ENCODE data around the gene NIPAL3. TPM values are rescaled to one million over a fixed set of nuclear protein-coding genes. Genes with fewer than 3 reads are reported as not detected.

NIPAL3 gene
- total RNA-seq, 1 experiment from 2014 or later = 55.8 TPM

DNA sequence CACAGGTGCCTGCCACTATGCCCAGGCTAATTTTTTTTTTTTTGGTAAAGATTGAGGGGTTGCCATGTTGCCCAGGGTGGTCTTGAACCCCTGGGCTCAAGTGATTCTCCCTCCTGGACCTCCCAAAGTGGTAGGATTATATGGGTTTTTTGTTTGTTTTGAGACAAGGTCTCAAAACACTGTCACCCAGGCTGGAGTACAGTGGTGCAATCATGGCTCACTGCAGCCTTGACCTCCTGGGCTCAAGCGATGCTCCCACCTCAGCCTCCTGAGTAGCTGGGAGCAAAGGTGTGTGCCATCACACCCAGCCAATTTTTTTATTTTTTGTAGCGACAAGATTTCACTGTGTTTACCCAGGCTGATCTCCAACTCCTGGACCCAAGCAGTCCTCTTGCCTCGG is 78.2 kb downstream of the NIPAL3 start:
- Mint-ChIP-seq H3K36me3 (ENCODE audit: insufficient read depth, unreplicated experiment) (no peaks in the 10 kb centered on the region), H3K9me3 (ENCODE audit: unreplicated experiment) (no peaks in the 10 kb centered on the region), H3K4me1 (ENCODE audit: insufficient read depth, unreplicated experiment) (peaks cover 5% of the 10 kb centered on the region), H3K27ac (ENCODE audit: low read depth, unreplicated experiment) (no peak overlapping the region), H3K27me3 (ENCODE audit: insufficient read depth, unreplicated experiment) (peaks cover 11% of the 10 kb centered on the region), H3K4me3 (ENCODE audit: unreplicated experiment) (no peak overlapping the region)
- TF ChIP-seq, protein P1, sequence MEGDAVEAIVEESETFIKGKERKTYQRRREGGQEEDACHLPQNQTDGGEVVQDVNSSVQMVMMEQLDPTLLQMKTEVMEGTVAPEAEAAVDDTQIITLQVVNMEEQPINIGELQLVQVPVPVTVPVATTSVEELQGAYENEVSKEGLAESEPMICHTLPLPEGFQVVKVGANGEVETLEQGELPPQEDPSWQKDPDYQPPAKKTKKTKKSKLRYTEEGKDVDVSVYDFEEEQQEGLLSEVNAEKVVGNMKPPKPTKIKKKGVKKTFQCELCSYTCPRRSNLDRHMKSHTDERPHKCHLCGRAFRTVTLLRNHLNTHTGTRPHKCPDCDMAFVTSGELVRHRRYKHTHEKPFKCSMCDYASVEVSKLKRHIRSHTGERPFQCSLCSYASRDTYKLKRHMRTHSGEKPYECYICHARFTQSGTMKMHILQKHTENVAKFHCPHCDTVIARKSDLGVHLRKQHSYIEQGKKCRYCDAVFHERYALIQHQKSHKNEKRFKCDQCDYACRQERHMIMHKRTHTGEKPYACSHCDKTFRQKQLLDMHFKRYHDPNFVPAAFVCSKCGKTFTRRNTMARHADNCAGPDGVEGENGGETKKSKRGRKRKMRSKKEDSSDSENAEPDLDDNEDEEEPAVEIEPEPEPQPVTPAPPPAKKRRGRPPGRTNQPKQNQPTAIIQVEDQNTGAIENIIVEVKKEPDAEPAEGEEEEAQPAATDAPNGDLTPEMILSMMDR (IDR thresholded peaks at IDR 0.05; ENCODE audit: unreplicated experiment) = no peak
- ChIA-PET CTCF (interaction anchor here (0.6 kb wide), 1 partner anchor 47 kb away, joined by 3 read pairs; no protein-coding TSS in a partner anchor), POLR2A (interaction anchor here (0.6 to 1.1 kb wide), 2 partner anchors 8 to 18 kb away, joined by 3 read pairs; no protein-coding TSS in a partner anchor)
- intact Hi-C loops (cut with micrococcal nuclease) = no loop called here
- BruUV-seq (replicated peaks) = no TSS peak
- no peak for DNase-seq (ENCODE audit: unreplicated experiment)

DNA sequence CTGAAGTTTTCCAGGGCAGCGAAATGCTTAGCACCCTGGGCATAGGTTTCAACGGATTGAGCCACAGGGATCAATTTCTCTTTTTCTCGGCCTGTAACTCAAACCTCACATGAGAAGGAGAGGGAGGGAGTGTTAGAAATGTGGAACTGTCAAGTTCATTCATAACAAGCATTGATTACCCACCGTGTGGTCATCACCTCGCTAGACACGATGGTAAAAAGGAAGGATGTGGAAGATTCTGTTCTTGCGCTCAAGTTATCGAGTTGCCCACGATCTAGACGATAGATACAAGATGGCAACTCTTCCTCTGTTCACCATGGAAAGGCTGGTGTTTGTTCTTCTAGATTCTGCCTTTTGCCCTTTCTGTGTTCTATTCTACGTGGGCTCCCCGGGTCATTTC is 83.0 kb downstream of the NIPAL3 start:
- TF ChIP-seq, protein P1 (IDR thresholded peaks at IDR 0.05; ENCODE audit: unreplicated experiment) = no peak
- no TSS peak for BruUV-seq (replicated peaks)
- peaks cover 6% of the 10 kb centered on the region for H3K4me1 Mint-ChIP-seq (ENCODE audit: insufficient read depth, unreplicated experiment)
- H3K4me3 Mint-ChIP-seq (ENCODE audit: unreplicated experiment) = no peak overlapping the region
- CTCF ChIA-PET = no interaction called here
- POLR2A ChIA-PET = no interaction called here
- no peaks in the 10 kb centered on the region for H3K27me3 Mint-ChIP-seq (ENCODE audit: insufficient read depth, unreplicated experiment)
- no peak for DNase-seq (ENCODE audit: unreplicated experiment)
- H3K36me3 Mint-ChIP-seq (ENCODE audit: insufficient read depth, unreplicated experiment) = peaks cover 7% of the 10 kb centered on the region
- H3K27ac Mint-ChIP-seq (ENCODE audit: low read depth, unreplicated experiment) = no peak overlapping the region
- H3K9me3 Mint-ChIP-seq (ENCODE audit: unreplicated experiment) = no peaks in the 10 kb centered on the region
- intact Hi-C loops (cut with micrococcal nuclease) = no loop called here

DNA sequence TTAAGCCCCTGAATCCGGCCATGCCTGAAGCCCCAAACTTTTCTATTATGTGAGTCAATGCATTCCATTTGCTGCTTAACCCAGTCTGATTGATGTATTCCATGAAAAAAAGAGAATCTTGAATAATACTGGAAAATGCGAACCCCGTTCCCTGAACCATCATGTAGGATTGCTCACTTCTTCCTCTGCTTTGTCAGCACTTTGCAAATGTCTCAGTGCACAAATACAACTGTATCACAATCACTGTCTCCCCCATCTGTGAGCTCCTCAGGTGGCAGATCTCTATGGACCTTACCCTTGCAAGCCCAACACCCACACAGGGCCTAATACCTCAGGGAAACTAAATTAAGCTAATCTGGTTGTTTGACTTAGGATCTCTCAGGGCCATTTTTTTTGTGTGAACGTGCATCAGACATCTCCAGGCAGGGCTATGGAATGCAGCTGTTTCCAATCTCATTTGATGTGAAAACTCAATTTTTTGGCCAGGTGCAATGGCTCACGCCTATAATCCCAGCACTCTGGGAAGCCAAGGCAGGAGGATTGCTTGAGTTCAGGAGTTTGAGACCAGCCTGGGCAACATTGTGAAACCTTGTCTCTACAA is 84.9 kb downstream of the NIPAL3 start:
- no peak overlapping the region for H3K4me3 Mint-ChIP-seq (ENCODE audit: unreplicated experiment)
- H3K9me3 Mint-ChIP-seq (ENCODE audit: unreplicated experiment) = no peaks in the 10 kb centered on the region
- CTCF ChIA-PET = interaction anchor here (0.6 to 1.0 kb wide), 3 partner anchors 9 to 109 kb away, joined by 3 to 5 read pairs (median 4); no protein-coding TSS in a partner anchor
- H3K27ac Mint-ChIP-seq (ENCODE audit: low read depth, unreplicated experiment) = no peak overlapping the region
- peaks cover 7% of the 10 kb centered on the region for H3K36me3 Mint-ChIP-seq (ENCODE audit: insufficient read depth, unreplicated experiment)
- TF ChIP-seq, protein P1 (IDR thresholded peaks at IDR 0.05; ENCODE audit: unreplicated experiment) = no peak
- DNase-seq (ENCODE audit: unreplicated experiment) = no peak
- BruUV-seq (replicated peaks) = no TSS peak
- peaks cover 11% of the 10 kb centered on the region for H3K4me1 Mint-ChIP-seq (ENCODE audit: insufficient read depth, unreplicated experiment)
- no peaks in the 10 kb centered on the region for H3K27me3 Mint-ChIP-seq (ENCODE audit: insufficient read depth, unreplicated experiment)
- POLR2A ChIA-PET = interaction anchor here (0.7 to 1.6 kb wide), 2 partner anchors 10 to 148 kb away, joined by 3 read pairs; no protein-coding TSS in a partner anchor
- intact Hi-C loops (cut with micrococcal nuclease) = loop anchor here (5.0 kb wide), 1 partner anchor 83 kb away; the partner anchor contains the start of gene NIPAL3

DNA sequence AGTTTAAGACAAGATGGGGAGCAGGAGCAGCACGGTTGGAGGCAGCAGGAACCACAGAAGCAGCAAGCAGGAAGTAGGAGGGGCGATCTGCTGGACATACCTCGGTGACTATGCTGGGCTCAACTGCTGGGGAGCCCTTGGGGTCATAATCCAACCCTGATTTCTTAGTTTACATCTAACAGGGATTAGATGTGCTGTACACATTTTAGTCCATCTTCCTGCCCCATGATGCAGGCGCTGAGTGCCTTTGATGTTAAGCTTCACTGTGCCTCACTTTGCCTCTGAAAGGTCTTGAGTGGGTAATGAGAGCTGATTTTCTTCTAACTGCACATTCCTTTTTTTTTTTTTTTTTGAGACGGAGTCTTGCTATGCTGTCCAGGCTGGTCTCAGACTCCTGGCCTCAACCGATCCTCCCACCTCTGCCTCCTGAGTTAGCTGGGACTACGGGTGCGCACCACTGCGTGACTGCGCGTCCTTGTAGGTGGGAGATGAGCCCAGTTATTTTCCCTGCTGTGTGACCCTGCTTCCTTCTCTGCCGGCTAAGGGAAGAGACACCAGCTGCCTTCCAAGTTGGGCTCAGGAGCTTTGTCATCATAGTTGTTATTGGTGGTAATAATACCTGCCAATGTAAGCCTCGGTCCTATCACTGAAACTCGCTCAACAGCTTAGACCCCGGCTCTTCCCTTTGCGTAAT is 85.9 kb downstream of the NIPAL3 start:
- Mint-ChIP-seq H3K4me3 (ENCODE audit: unreplicated experiment) (peak overlapping the region; percentile 76), H3K36me3 (ENCODE audit: insufficient read depth, unreplicated experiment) (peaks cover 7% of the 10 kb centered on the region), H3K27ac (ENCODE audit: low read depth, unreplicated experiment) (peak overlapping the region; percentile 59), H3K27me3 (ENCODE audit: insufficient read depth, unreplicated experiment) (no peaks in the 10 kb centered on the region), H3K9me3 (ENCODE audit: unreplicated experiment) (no peaks in the 10 kb centered on the region), H3K4me1 (ENCODE audit: insufficient read depth, unreplicated experiment) (peaks cover 11% of the 10 kb centered on the region)
- BruUV-seq (replicated peaks) = no TSS peak
- intact Hi-C loops (cut with micrococcal nuclease) = loop anchor here (5.0 kb wide), 1 partner anchor 84 kb away; the partner anchor contains the start of gene NIPAL3
- TF ChIP-seq, protein P1 (IDR thresholded peaks at IDR 0.05; ENCODE audit: unreplicated experiment) = no peak
- ChIA-PET POLR2A (interaction anchor here (0.6 to 5.2 kb wide), 13 partner anchors 8 to 1430 kb away, joined by 3 to 70 read pairs (median 5); partner anchors contain the start of genes NIPAL3 and STPG1), CTCF (interaction anchor here (0.6 to 1.0 kb wide), 6 partner anchors 10 to 752 kb away, joined by 3 to 4 read pairs (median 3); no protein-coding TSS in a partner anchor)
- peak; percentile 25 for DNase-seq (ENCODE audit: unreplicated experiment)

All from MCF 10A (cell line).